Trophoblast cell (in vitro differentiated cells and primary cell): Measurements from ENCODE around the gene MIOX.
A peak's percentile ranks its signal among the peaks of the same experiment; 100 is the strongest.

Experiments used
- DNase-seq, 2 donors: peaks; one replicate each; pipeline ENCODE4 v3.0.0-alpha.2; 2016
- H2AFZ ChIP-seq: 2 replicates; pipeline ENCODE4 v1.6.1; 2013; ENCODE audit warnings: low read length, moderate library complexity, mild to moderate bottlenecking; ENCODE audit not compliant: insufficient read depth, poor library complexity
- H2AK5ac ChIP-seq: 2 replicates; pipeline ENCODE4 v1.6.1; 2013; ENCODE audit warnings: mild to moderate bottlenecking, low read length
- H2BK120ac ChIP-seq: 2 replicates; pipeline ENCODE4 v1.6.1; 2013; ENCODE audit warnings: low read length, mild to moderate bottlenecking, moderate library complexity; ENCODE audit not compliant: insufficient read depth, poor library complexity
- H2BK12ac ChIP-seq: 2 replicates; pipeline ENCODE4 v1.6.1; 2013; ENCODE audit warnings: mild to moderate bottlenecking, low read length, moderate library complexity
- H2BK5ac ChIP-seq: 2 replicates; pipeline ENCODE4 v1.6.1; 2013; ENCODE audit warnings: low read length, low read depth, moderate library complexity, mild to moderate bottlenecking; ENCODE audit not compliant: poor library complexity
- H3K14ac ChIP-seq: 2 replicates; pipeline ENCODE4 v1.6.1; 2013; ENCODE audit warnings: mild to moderate bottlenecking, low read length
- H3K18ac ChIP-seq: 2 replicates; pipeline ENCODE4 v1.6.1; 2013; ENCODE audit warnings: mild to moderate bottlenecking, low read length
- H3K23ac ChIP-seq: 2 replicates; pipeline ENCODE4 v1.6.1; 2013; ENCODE audit warnings: low read length
- H3K27ac ChIP-seq: 2 replicates; pipeline ENCODE4 v1.5.1; 2013; ENCODE audit warnings: low read depth, mild to moderate bottlenecking, inconsistent platforms, low read length, moderate library complexity
- H3K27me3 ChIP-seq: 2 replicates; pipeline ENCODE4 v1.6.1; 2013; ENCODE audit warnings: inconsistent platforms, mild to moderate bottlenecking, low read length, moderate library complexity; ENCODE audit not compliant: insufficient read depth
- H3K36me3 ChIP-seq, 2 experiments: 1 replicate in 1 of 2; 2 replicates in 1 of 2; pipeline ENCODE4 v1.6.1; 2013; ENCODE audit warnings: low read length in 2 of 2, mild to moderate bottlenecking in 2 of 2, moderate library complexity in 1 of 2; ENCODE audit not compliant: insufficient read depth in 2 of 2, control insufficient read depth in 1 of 2
- H3K4ac ChIP-seq: 2 replicates; pipeline ENCODE4 v1.6.1; 2013; ENCODE audit warnings: low read depth, mild to moderate bottlenecking, low read length, moderate library complexity
- H3K4me1 ChIP-seq, 2 experiments: 1 replicate in 1 of 2; 2 replicates in 1 of 2; pipeline ENCODE4 v1.6.1; 2013; ENCODE audit warnings: low read length in 2 of 2, mild to moderate bottlenecking in 2 of 2, moderate library complexity in 1 of 2; ENCODE audit not compliant: insufficient read depth in 2 of 2, control insufficient read depth in 1 of 2
- H3K4me2 ChIP-seq: 2 replicates; pipeline ENCODE4 v1.6.1; 2013; ENCODE audit warnings: inconsistent platforms, mild to moderate bottlenecking, low read length, moderate library complexity
- H3K4me3 ChIP-seq: 2 replicates; pipeline ENCODE4 v1.5.1; 2013; ENCODE audit warnings: mild to moderate bottlenecking, low read depth, low read length, inconsistent platforms
- H3K79me1 ChIP-seq: one replicate; pipeline ENCODE4 v1.6.1; 2013; ENCODE audit warnings: low read length
- H3K79me2 ChIP-seq: 2 replicates; pipeline ENCODE4 v1.6.1; 2013; ENCODE audit warnings: low read length, mild to moderate bottlenecking; ENCODE audit not compliant: control insufficient read depth, insufficient read depth, poor library complexity
- H3K9ac ChIP-seq: 2 replicates; pipeline ENCODE4 v1.6.1; 2013; ENCODE audit warnings: mild to moderate bottlenecking, low read length
- H3K9me3 ChIP-seq: 2 replicates; pipeline ENCODE4 v1.6.1; 2013; ENCODE audit warnings: low read depth, mild to moderate bottlenecking, control low read depth, inconsistent platforms, low read length; ENCODE audit not compliant: insufficient read depth
- H4K12ac ChIP-seq: 2 replicates; pipeline ENCODE4 v1.6.1; 2013; ENCODE audit warnings: low read depth, mild to moderate bottlenecking, low read length, moderate library complexity
- H4K8ac ChIP-seq: 2 replicates; pipeline ENCODE4 v1.6.1; 2013; ENCODE audit warnings: low read depth, mild to moderate bottlenecking, low read length, moderate library complexity
- H4K91ac ChIP-seq: one replicate; pipeline ENCODE4 v1.6.1; 2013; ENCODE audit warnings: low read depth, mild to moderate bottlenecking, low read length, moderate library complexity
- WGBS: extraction: QIAGEN DNeasy Blood & Tissue Kit; methylation state at CpG from one replicate; pipeline ENCODE4 v1.1.7; 2013; ENCODE audit warnings: missing lambda C conversion rate; ENCODE audit not compliant: insufficient read length, insufficient coverage; ENCODE audit errors: extremely low coverage; 5-methylcytosine and 5-hydroxymethylcytosine counted together

Gene MIOX

DNA sequence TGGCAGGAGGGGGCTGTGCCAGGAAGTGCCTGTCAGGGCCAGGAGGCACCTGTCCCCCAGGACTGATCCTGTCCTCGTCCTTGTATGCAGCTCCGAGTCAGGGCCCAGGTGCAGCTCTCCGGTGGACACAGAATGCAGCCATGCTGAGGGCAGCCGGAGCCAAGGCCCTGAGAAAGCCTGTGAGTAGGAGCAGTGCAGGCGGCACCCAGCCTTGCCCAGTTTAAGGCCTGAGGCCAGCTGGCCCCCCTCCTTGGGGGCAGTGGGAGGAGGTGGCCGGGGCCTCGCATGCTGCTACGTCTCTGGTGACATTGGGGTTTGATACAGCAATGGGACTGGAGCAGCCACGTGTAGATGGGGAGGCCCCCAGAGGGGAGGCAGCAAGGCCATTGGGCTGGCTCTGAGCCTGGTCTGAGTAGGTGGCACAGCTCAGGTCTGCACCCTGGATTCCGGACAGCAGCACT is 46.8 kb upstream of the MIOX start:
- no peak overlapping the region for H3K23ac ChIP-seq
- no peaks in the 10 kb centered on the region for H3K4me1 ChIP-seq
- H2BK5ac ChIP-seq, result no peak overlapping the region
- no peak overlapping the region for H4K12ac ChIP-seq
- H3K79me1 ChIP-seq, result no peaks in the 10 kb centered on the region
- WGBS, result no CpG with 5 or more reads among the region's 10 CpGs
- H3K79me2 ChIP-seq, result no peaks in the 10 kb centered on the region
- H3K18ac ChIP-seq, result no peak overlapping the region
- no peak overlapping the region for H2BK12ac ChIP-seq
- H2BK120ac ChIP-seq, result no peak overlapping the region
- H4K91ac ChIP-seq, result no peak overlapping the region
- no peak overlapping the region for H3K14ac ChIP-seq
- peaks cover 83 to 86% of the 10 kb centered on the region in 2 experiments for H3K36me3 ChIP-seq
- no peak overlapping the region for H3K27ac ChIP-seq
- H3K9me3 ChIP-seq, result no peaks in the 10 kb centered on the region
- H3K4ac ChIP-seq, result no peak overlapping the region
- H3K9ac ChIP-seq, result no peak overlapping the region
- H2AK5ac ChIP-seq, result no peak overlapping the region
- H2AFZ ChIP-seq, result no peak overlapping the region
- no peak overlapping the region for H4K8ac ChIP-seq
- H3K4me3 ChIP-seq, result no peak overlapping the region
- no peak overlapping the region for H3K4me2 ChIP-seq
- no peak for DNase-seq
- H3K27me3 ChIP-seq, result no peaks in the 10 kb centered on the region

DNA sequence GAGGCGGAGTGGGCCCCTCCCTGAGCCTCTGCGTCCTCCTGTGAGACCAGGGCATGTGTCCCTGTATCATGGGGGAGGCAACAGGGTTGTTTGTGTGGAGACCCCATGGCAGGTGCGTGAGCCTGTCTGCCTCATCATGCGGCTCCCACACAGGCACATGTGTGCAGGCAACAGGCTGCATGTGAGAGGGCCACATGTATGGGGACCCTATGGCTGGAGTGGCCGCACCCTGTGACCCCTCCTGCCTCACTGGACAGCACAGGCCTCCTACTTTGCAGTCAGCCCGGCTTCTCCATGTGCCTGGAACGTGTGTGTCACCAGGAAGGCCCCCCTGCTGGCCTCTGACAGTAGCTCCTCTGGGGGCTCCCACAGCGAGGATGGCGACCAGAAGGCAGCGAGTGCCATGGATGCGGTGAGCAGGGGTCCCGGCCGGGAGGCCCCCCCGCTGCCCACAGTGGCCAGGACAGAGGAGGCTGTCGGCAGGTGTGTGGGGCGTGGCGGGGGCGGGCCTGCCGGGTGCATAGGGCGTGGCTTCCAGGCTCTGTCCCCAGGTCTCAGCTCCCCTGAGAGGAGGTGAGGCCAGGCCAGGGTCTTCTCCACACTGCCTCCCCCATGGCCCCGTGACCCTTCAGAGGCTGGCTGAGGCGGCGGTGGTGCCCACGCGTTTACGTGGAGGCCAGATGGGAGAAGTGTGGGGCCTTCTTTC is 46.0 kb upstream of the MIOX start:
- no peak overlapping the region for H2BK120ac ChIP-seq
- no peak overlapping the region for H2AFZ ChIP-seq
- H3K79me2 ChIP-seq, result no peaks in the 10 kb centered on the region
- H3K9ac ChIP-seq, result no peak overlapping the region
- no peak overlapping the region for H3K4me3 ChIP-seq
- H3K27ac ChIP-seq, result no peak overlapping the region
- no peak overlapping the region for H4K91ac ChIP-seq
- no peak overlapping the region for H3K14ac ChIP-seq
- peaks cover 83 to 86% of the 10 kb centered on the region in 2 experiments for H3K36me3 ChIP-seq
- WGBS, result no CpG with 5 or more reads among the region's 26 CpGs
- H3K23ac ChIP-seq, result no peak overlapping the region
- no peak overlapping the region for H4K8ac ChIP-seq
- no peak overlapping the region for H3K4me2 ChIP-seq
- no peaks in the 10 kb centered on the region for H3K27me3 ChIP-seq
- no peaks in the 10 kb centered on the region for H3K4me1 ChIP-seq
- H2BK5ac ChIP-seq, result no peak overlapping the region
- H4K12ac ChIP-seq, result no peak overlapping the region
- no peak for DNase-seq
- no peaks in the 10 kb centered on the region for H3K79me1 ChIP-seq
- no peak overlapping the region for H3K18ac ChIP-seq
- H3K4ac ChIP-seq, result no peak overlapping the region
- no peak overlapping the region for H2BK12ac ChIP-seq
- no peaks in the 10 kb centered on the region for H3K9me3 ChIP-seq
- no peak overlapping the region for H2AK5ac ChIP-seq

DNA sequence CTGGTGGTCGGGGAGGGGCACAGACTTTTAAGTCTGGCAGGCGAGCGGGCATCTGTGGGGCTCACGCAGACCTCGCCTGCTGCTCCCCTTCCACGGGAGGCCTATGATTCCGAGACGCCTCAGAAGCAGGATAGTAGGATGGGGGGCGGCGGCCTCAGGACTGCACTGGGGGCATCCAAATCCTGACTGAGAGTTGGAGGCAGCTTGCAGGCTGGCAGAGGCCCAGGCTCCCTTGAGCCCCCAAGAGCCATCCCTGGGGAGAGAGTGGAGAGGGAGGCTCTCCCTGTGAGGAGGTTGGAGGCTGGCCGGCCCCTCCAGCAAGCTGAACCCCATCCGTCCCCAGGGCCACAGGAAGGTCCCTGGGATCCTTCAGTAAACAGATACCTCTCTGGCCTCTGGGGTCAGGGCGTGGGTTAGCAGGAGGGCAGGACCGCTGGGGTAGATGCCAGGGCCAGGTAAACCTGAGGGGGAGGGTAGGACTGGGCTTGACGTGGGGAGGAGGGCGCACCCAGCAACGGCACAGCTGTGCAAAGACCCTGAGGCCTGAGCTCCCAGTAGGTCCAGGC is 45.1 kb upstream of the MIOX start:
- Histone ChIP-seq H3K79me1 (no peaks in the 10 kb centered on the region), H3K9ac (no peak overlapping the region), H3K27me3 (no peaks in the 10 kb centered on the region), H3K4ac (no peak overlapping the region), H3K18ac (no peak overlapping the region), H2BK12ac (no peak overlapping the region), H3K27ac (no peak overlapping the region), H3K23ac (no peak overlapping the region), H4K91ac (no peak overlapping the region), H2BK5ac (no peak overlapping the region), H4K8ac (no peak overlapping the region), H3K9me3 (no peaks in the 10 kb centered on the region), H3K14ac (no peak overlapping the region), H2AK5ac (no peak overlapping the region), H3K4me2 (no peak overlapping the region), H3K4me3 (no peak overlapping the region), H3K79me2 (no peaks in the 10 kb centered on the region), H2AFZ (no peak overlapping the region), H3K36me3 (peaks cover 82 to 85% of the 10 kb centered on the region in 2 experiments), H4K12ac (no peak overlapping the region), H3K4me1 (no peaks in the 10 kb centered on the region), H2BK120ac (no peak overlapping the region)
- no CpG with 5 or more reads among the region's 17 CpGs for WGBS
- DNase-seq, result no peak

DNA sequence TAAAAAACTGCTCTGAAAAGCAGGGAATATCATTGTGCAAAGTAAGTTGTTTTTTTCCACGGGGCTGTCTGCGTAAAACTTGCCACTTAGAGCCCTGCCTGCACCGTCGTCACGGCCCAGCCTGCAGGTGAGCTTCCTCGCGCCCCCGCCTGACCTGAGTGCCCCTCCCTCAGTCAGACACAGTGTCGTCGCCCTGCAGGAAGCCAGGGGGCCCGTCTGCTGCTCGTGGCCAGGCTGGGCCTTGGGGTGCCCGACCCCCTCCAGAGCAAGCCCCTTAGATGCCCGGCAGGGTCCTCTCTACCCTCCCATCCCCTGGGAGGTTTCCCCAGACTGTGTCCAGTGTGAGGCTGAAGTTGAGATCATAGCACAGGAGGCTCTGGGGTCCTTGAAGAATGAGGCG is 43.5 kb upstream of the MIOX start:
- no peaks in the 10 kb centered on the region for H3K79me2 ChIP-seq
- no peak overlapping the region for H2BK5ac ChIP-seq
- H3K9ac ChIP-seq, result no peak overlapping the region
- no peak overlapping the region for H2AFZ ChIP-seq
- peak; percentile 31 to 50 for DNase-seq
- no peak overlapping the region for H3K4ac ChIP-seq
- H3K27ac ChIP-seq, result no peak overlapping the region
- H3K14ac ChIP-seq, result no peak overlapping the region
- no CpG with 5 or more reads among the region's 15 CpGs for WGBS
- H3K79me1 ChIP-seq, result no peaks in the 10 kb centered on the region
- no peak overlapping the region for H2BK120ac ChIP-seq
- no peaks in the 10 kb centered on the region for H3K4me1 ChIP-seq
- peaks cover 83 to 84% of the 10 kb centered on the region in 2 experiments for H3K36me3 ChIP-seq
- no peak overlapping the region for H3K23ac ChIP-seq
- H3K18ac ChIP-seq, result no peak overlapping the region
- H2BK12ac ChIP-seq, result no peak overlapping the region
- no peak overlapping the region for H4K91ac ChIP-seq
- H4K8ac ChIP-seq, result no peak overlapping the region
- H3K4me3 ChIP-seq, result no peak overlapping the region
- H2AK5ac ChIP-seq, result no peak overlapping the region
- no peak overlapping the region for H4K12ac ChIP-seq
- H3K27me3 ChIP-seq, result no peaks in the 10 kb centered on the region
- no peak overlapping the region for H3K4me2 ChIP-seq
- no peaks in the 10 kb centered on the region for H3K9me3 ChIP-seq
